ENCODE data around the gene CHST7.

GRCh38 chrX:46602468-46603102, 29.0 kb downstream of the CHST7 start:
- TF ChIP-seq CTCF (IDR thresholded peaks at IDR 0.05) (no peak), POLR2AphosphoS5 (IDR thresholded peaks at IDR 0.05) (no peak), POLR2A (IDR thresholded peaks at IDR 0.05) (no peak)

All from prostate gland (tissue), 2 donors.